ENCODE results near the gene EHMT1. TPM values are rescaled to one million over a fixed set of nuclear protein-coding genes. Genes with fewer than 3 reads are reported as not detected.

The EHMT1 gene
- total and polyA plus RNA-seq, 2 of the 8 experiments (the other 6 are each of a cell fraction or from before 2014, with no cell fraction given): 95.7 to 163 TPM

GRCh38 chr9:137709411-137710101 lies 90.8 kb downstream of the EHMT1 start:
- Histone ChIP-seq H3K27ac (ENCODE audit: low read depth, low read length) (no peak overlapping the region), H3K9ac (replicated peaks in 1 of 4; ENCODE audit: extremely low read depth in 1 of 4, low read depth in 3 of 4, low read length in 3 of 4) (no peak overlapping the region), H2AFZ (ENCODE audit: low read length) (no peak overlapping the region), H3K9me3 (ENCODE audit: insufficient read depth in 2 of 2, low read depth in 1 of 2, low read length in 1 of 2) (no peaks in the 10 kb centered on the region), H2BK15ac (ENCODE audit: low read length) (no peak overlapping the region), H2BK12ac (ENCODE audit: low read depth, low read length) (no peak overlapping the region), H3K36me3 (ENCODE audit: control insufficient read depth in 2 of 4, insufficient read depth in 4 of 4, low read length in 3 of 4) (peaks cover 0 to 9% (median 4%) of the 10 kb centered on the region in 4 experiments; a peak in 3 of 8 replicates), H3K14ac (ENCODE audit: insufficient read length) (no peak overlapping the region), H3K4me2 (ENCODE audit: insufficient read depth in 1 of 2, low read depth in 2 of 2, low read length in 2 of 2) (no peak overlapping the region), H2BK5ac (ENCODE audit: low read depth, low read length) (peak overlapping the region; percentile 60; the same call in 1 of the 2 replicates), H3K4ac (replicated peaks; ENCODE audit: insufficient read length, low read depth, low read length) (no peak overlapping the region), H3K79me2 (ENCODE audit: control insufficient read depth in 1 of 2, insufficient read depth in 2 of 2, low read length in 2 of 2) (peaks cover 4 to 85% of the 10 kb centered on the region in 2 experiments), H2BK120ac (replicated peaks; ENCODE audit: low read depth, low read length) (no peak overlapping the region), H4K91ac (replicated peaks; ENCODE audit: insufficient read length, low read length) (no peak overlapping the region), H3K4me1 (replicated peaks in 1 of 4; ENCODE audit: control insufficient read depth in 3 of 4, insufficient read depth in 4 of 4, low read length in 3 of 4) (peaks cover 0 to 23% (median 7%) of the 10 kb centered on the region in 4 experiments; a peak in 5 of 7 replicates), H3K27me3 (replicated peaks in 1 of 4; ENCODE audit: control insufficient read depth in 3 of 4, extremely low read depth in 1 of 4, insufficient read depth in 3 of 4, low read length in 3 of 4) (no peaks in the 10 kb centered on the region), H4K5ac (ENCODE audit: insufficient read length, low read depth, low read length) (no peak overlapping the region), H3K23me2 (ENCODE audit: low read depth, low read length) (no peaks in the 10 kb centered on the region), H4K20me1 (replicated peaks in 1 of 2; ENCODE audit: control insufficient read depth in 1 of 2, insufficient read depth in 2 of 2, low read length in 2 of 2) (peaks cover 20 to 26% of the 10 kb centered on the region in 2 experiments), H3K18ac (ENCODE audit: extremely low read depth, low read length) (no peak overlapping the region), H3K56ac (replicated peaks; ENCODE audit: insufficient read length, low read depth, low read length) (no peak overlapping the region), H3K79me1 (ENCODE audit: low read depth, low read length) (peaks cover 25% of the 10 kb centered on the region), H3K23ac (ENCODE audit: insufficient read length) (no peak overlapping the region), H2BK20ac (ENCODE audit: low read length) (no peak overlapping the region), H3K4me3 (ENCODE audit: extremely low read depth in 1 of 4, insufficient read depth in 2 of 4, low read depth in 3 of 4, low read length in 4 of 4) (no peak overlapping the region), H4K8ac (ENCODE audit: extremely low read depth, insufficient read depth, low read length) (no peak overlapping the region), H2AK5ac (ENCODE audit: low read depth, low read length) (no peak overlapping the region)
- CTCF ChIA-PET (ENCODE audit: partially characterized antibody): interaction anchor here (0.6 to 6.3 kb wide), 14 partner anchors 9 to 230 kb away, joined by 3 to 36 read pairs (median 4); no protein-coding TSS in a partner anchor
- POLR2A ChIA-PET (ENCODE audit: partially characterized antibody): interaction anchor here (0.9 to 2.2 kb wide), 4 partner anchors 15 to 91 kb away, joined by 3 to 6 read pairs (median 4); partner anchors contain the start of gene EHMT1
- WGBS, 2 experiments (ENCODE audit: extremely low coverage in 1 of 2, insufficient coverage in 1 of 2, insufficient read length in 1 of 2, insufficient replicate concordance in 2 of 2, low coverage in 1 of 2, low lambda C conversion rate in 2 of 2, missing lambda C conversion rate in 1 of 2): 89% methylated on average over 14 of the region's 14 CpGs; no CpG with 5 or more reads in 1 of the 2 experiments
- DNase-seq (ENCODE audit: low read depth in 1 of 2, low spot score in 2 of 2) (no peak), FAIRE-seq (no peak)
- TF ChIP-seq EGR1 (IDR thresholded peaks at IDR 0.05; ENCODE audit: borderline replicate concordance, low read depth, low read length) (no peak), CHD1 (IDR thresholded peaks at IDR 0.05; ENCODE audit: low read depth, low read length) (no peak), E2F6 (IDR thresholded peaks at IDR 0.05) (no peak), HDAC6 (IDR thresholded peaks at IDR 0.05; ENCODE audit: low read depth, low read length) (no peak), SIX5 (IDR thresholded peaks at IDR 0.05; ENCODE audit: low read depth, low read length) (no peak), KDM1A (IDR thresholded peaks at IDR 0.05; ENCODE audit: borderline replicate concordance, low read length) (no peak), CBX8 (IDR thresholded peaks at IDR 0.05; ENCODE audit: borderline replicate concordance, low read depth, low read length) (no peak), RXRA (IDR thresholded peaks at IDR 0.05; ENCODE audit: insufficient read depth, low read depth, low read length) (no peak), TAF1 (IDR thresholded peaks at IDR 0.05; ENCODE audit: low read depth, low read length) (no peak), SP4 (IDR thresholded peaks at IDR 0.05; ENCODE audit: low read length) (no peak), CTBP2 (IDR thresholded peaks at IDR 0.05; ENCODE audit: borderline replicate concordance, insufficient read depth, insufficient read length, low read length) (no peak), SP2 (IDR thresholded peaks at IDR 0.05; ENCODE audit: low read length) (no peak), ASH2L (IDR thresholded peaks at IDR 0.05; ENCODE audit: low read length) (no peak)

Data from H1 (cell line).